Forelimb muscle (tissue), 1 donor: ENCODE data around the gene CISD3. TPM values are rescaled to one million over a fixed set of nuclear protein-coding genes. Genes with fewer than 3 reads are reported as not detected.

Source experiments
- DNase-seq: peaks from one replicate; pipeline ENCODE4 v3.0.0-alpha.2; 2013; ENCODE audit warnings: low read depth
- polyA plus RNA-seq: library from polyadenylated mRNA; unstranded; fragments of 120-200 nt; gene quantifications from one replicate; pipeline ENCODE4 v1.2.1, GENCODE V29; 2013; ENCODE audit not compliant: insufficient read length

Gene CISD3
- polyA plus RNA-seq, 1 donor: 16.9 TPM

GRCh38 chr17:38727736-38728135 lies 2.4 kb upstream of the CISD3 start:
- no peak for DNase-seq

- DNase-seq: no peak
Observed at GRCh38 chr17:38728290-38728831, 1.8 kb upstream of the CISD3 start.

GRCh38 chr17:38729368-38729885 lies 714 bp upstream of the CISD3 start:
- no peak for DNase-seq

GRCh38 chr17:38730526-38731379 lies 612 bp downstream of the CISD3 start:
- no peak for DNase-seq

GRCh38 chr17:38731526-38732294 lies 1.6 kb downstream of the CISD3 start:
- no peak for DNase-seq

- DNase-seq: no peak
Observed at GRCh38 chr17:38732376-38733281, 2.5 kb downstream of the CISD3 start.

- no peak for DNase-seq
Observed at GRCh38 chr17:38733282-38733981, 3.3 kb downstream of the CISD3 start.

GRCh38 chr17:38733982-38734973 lies 4.1 kb downstream of the CISD3 start:
- no peak for DNase-seq

- no peak for DNase-seq
Observed at GRCh38 chr17:38735161-38735997, 5.2 kb downstream of the CISD3 start.

- DNase-seq: no peak
Observed at GRCh38 chr17:38738007-38738662, 8.0 kb downstream of the CISD3 start.

- DNase-seq: no peak
Observed at GRCh38 chr17:38738686-38739085, 8.5 kb downstream of the CISD3 start.

GRCh38 chr17:38739305-38739704 lies 9.2 kb downstream of the CISD3 start:
- no peak for DNase-seq

- DNase-seq: no peak
Observed at GRCh38 chr17:38740044-38740443, 9.9 kb downstream of the CISD3 start.

GRCh38 chr17:38740806-38741205 lies 10.7 kb downstream of the CISD3 start:
- no peak for DNase-seq

GRCh38 chr17:38741461-38741860 lies 11.3 kb downstream of the CISD3 start:
- no peak for DNase-seq

- no peak for DNase-seq
Observed at GRCh38 chr17:38741921-38742410, 11.8 kb downstream of the CISD3 start.

- peak; percentile 95 for DNase-seq
Observed at GRCh38 chr17:38742411-38743308, 12.5 kb downstream of the CISD3 start.
